Choroid plexus epithelial cell (primary cell): Measurements from ENCODE around the gene CERK.

ENCODE experiments used
- DNase-seq: peaks from one replicate; pipeline ENCODE4 v3.0.0-alpha.2; 2010; ENCODE audit warnings: low read depth
- H3K4me3 ChIP-seq: 2 replicates; pipeline ENCODE4 v1.5.1; 2011; ENCODE audit warnings: low read depth, mild to moderate bottlenecking, control low read depth, low read length, moderate library complexity
- TF ChIP-seq, protein P1 (sequence below): conservative IDR thresholded peaks from 2 replicates; pipeline ENCODE4 v1.5.1; 2011; ENCODE audit warnings: low read depth, mild to moderate bottlenecking, control low read depth, inconsistent platforms, low read length, moderate library complexity

CERK gene

DNA sequence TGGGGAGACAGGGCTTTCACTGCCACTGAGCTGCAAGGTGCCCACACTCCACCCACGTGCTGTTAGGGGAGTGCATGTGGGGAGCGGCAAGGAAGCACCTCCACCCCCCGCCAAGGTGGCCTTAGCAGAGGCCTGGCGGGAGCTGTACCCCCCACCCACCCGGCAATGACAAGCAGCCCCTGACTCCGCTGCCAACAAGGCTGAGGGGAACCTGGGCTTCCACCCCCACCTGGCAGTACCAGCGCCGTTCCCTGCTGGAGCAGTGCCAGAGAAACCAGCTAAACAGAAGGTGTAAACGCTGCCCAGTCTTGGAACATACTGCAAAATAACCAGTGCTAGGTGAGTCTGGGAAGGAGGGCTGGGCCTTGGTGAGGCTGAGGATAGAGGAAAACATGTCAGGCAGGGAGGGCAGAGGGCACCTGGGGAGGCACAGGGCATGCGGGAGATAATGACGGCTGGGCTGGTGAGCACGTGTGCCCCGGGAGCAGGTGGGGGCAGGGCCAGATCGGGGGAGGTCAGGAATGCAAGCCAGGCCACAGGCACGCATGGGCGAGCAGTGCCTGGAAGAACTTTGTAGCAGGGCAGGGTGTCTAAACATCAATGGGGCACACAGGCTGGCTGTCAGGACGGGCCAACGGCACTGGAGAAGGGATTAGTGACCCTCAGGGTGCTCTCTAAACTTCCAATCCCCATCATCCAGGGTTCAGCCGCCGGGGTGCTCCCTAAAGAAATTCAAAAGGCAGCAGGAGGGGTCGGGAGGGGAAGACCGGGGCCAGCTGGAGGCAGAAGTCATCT lies 6.6 kb downstream of the CERK start:
- DNase-seq: no peak
- no peak overlapping the region for H3K4me3 ChIP-seq

DNA sequence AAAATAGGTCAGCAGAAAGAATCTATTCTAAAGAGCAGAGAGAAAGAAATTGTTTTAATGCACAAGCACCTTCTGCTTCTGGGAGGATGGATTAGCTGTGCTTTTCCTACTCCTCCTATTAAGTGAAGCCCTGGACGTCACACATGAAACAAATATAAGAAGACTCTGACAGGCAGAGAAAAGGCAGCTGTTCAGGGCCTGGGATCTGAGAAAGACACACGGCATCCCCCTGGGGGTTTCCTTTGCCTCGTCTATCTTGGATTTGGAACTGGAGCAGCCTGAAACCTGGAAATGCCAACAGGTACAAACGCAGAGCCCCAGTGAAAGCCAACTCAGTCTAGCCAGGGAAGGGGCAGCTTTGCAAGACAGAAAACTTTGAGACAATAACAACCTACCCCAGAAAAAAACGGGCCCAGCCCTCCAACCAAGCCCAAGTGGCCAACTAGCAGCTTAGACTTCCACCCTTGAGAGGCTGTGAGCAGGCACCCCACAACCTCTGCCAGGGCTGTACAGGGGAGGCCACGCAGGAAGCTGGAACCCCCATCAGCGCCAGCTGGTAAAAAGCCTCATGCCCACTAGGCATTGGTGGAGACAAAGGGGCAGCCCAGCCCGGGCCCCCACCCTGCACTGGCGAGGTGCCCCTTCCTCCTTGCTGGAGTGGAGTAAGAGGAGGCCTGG lies 7.3 kb downstream of the CERK start:
- no peak overlapping the region for H3K4me3 ChIP-seq
- DNase-seq: no peak
- TF ChIP-seq, protein P1, sequence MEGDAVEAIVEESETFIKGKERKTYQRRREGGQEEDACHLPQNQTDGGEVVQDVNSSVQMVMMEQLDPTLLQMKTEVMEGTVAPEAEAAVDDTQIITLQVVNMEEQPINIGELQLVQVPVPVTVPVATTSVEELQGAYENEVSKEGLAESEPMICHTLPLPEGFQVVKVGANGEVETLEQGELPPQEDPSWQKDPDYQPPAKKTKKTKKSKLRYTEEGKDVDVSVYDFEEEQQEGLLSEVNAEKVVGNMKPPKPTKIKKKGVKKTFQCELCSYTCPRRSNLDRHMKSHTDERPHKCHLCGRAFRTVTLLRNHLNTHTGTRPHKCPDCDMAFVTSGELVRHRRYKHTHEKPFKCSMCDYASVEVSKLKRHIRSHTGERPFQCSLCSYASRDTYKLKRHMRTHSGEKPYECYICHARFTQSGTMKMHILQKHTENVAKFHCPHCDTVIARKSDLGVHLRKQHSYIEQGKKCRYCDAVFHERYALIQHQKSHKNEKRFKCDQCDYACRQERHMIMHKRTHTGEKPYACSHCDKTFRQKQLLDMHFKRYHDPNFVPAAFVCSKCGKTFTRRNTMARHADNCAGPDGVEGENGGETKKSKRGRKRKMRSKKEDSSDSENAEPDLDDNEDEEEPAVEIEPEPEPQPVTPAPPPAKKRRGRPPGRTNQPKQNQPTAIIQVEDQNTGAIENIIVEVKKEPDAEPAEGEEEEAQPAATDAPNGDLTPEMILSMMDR: no peak

More for the DNA sequence above, 6.6 kb downstream of the CERK start:
- TF ChIP-seq, protein P1: no peak

DNA sequence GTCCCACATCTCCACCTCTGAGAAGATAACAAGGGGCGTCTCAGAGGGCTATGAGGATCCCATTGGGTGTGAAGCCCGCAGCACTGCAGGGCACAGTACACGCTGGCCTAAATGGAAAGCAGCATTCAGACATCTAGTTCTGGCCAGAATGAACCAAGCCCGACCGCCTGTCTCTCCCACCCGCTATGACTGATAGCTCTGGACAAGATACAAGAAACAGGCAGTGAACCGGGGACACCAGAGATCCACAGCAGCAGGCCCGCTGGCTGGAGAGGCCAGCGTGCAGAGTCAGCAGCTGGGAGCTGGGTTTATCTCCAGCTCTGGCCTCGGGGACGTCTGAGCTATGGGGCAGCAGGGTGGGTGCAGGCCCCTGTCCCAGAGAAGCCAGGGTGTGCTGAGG lies 9.6 kb downstream of the CERK start:
- no peak for DNase-seq
- TF ChIP-seq, protein P1: no peak
- no peak overlapping the region for H3K4me3 ChIP-seq

DNA sequence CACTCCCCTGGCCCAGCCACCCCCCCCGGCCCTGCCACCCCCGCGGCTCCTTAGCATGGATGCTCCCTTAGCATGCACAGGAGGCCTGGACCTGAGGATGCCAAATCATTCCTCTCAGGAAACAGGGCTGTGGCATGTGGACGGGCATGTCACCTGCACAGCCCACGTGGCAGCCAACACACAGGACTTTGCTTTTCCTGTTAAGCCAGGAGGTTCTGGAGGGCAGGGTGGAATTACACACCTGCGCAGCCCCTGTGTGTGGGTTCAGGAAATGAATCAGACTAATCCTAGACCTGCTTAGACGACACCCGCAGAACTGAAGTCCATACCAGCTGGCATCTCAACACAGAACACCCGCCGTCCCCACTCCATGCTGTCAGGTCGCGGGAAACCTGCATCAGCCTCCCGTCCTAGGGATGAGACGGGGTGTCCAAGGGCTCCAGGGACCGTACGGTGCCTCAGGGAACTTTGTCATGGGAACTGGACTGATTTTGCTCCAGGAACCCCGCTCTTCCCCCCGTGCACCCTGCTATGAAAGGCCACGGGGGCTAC lies 10.2 kb downstream of the CERK start:
- TF ChIP-seq, protein P1: no peak
- H3K4me3 ChIP-seq: no peak overlapping the region
- no peak for DNase-seq

DNA sequence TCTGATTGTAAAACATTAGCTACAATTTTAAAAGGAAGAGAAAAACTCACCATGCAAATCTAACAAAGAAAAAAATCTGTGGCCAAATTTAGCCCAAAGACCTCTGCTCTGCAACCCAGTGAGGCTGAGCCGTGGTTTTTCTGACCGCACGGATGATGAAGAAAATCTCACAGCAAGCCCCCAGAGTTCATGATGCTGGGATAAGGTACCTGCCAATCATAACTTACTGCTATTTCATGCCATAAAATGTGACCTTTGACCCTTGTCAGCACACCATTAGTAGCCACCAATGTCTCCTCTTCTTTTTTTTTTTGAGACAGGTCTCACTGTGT lies 11.1 kb downstream of the CERK start:
- TF ChIP-seq, protein P1: no peak
- no peak for DNase-seq
- no peak overlapping the region for H3K4me3 ChIP-seq

DNA sequence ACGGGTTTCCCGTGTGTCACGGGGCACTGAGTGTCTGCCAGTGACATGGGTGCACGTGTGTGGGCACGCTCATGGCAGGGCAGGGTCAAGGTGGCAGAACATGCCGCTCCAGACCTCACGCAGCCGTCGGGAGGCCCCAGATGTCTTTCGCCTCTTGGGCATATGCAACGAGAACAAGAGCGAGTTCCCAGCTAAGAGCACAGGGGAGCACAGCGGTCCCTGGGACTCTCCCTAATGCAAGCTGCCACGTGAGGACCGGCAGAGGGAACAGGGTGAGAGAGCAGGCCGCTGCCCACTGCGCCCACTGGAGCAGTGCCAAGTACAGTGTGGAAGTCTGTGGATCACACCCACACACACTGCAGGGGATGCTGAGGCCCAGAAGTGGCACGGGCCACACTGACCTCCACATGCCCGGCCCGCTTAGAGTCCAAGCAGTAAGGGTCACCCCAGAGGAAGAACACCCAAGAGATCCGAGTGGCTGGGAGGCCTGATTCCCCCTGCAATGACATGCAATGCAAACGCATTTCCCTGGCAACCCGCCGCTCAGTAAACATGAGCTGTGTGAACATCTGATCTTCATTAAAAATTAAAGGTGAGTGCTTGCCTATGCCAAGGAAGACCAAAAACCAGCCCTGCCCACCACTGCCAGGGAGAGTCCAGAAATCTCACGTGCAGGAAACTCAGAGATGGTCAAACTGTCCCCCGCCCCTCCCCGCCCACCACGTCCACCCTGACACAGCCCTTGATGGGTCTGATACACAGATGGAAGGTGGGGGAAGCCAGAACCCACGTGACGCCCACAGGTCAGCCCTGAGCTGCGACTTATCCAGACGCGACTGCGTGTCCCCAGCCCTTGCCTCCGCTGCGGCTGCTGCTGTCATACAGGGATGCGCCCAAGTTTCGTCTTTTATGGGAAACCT lies 11.7 kb downstream of the CERK start:
- H3K4me3 ChIP-seq: no peak overlapping the region
- DNase-seq: peak; percentile 36
- TF ChIP-seq, protein P1: no peak
